H9 (cell line): ENCODE results near the gene TLR6. TPM values are rescaled to one million over a fixed set of nuclear protein-coding genes. Genes with fewer than 3 reads are reported as not detected.

ENCODE experiments used
- DNase-seq: peaks from one replicate; pipeline ENCODE4 v3.0.0-alpha.2; 2017
- H2AFZ ChIP-seq: one replicate; pipeline ENCODE4 v1.6.1; 2013; ENCODE audit warnings: mild to moderate bottlenecking, low read length, control low read depth, moderate library complexity
- H2AK5ac ChIP-seq: 2 replicates; pipeline ENCODE4 v1.6.1; 2013; ENCODE audit warnings: low read length, control low read depth, mixed read lengths; ENCODE audit not compliant: insufficient read length
- H2BK120ac ChIP-seq: one replicate; pipeline ENCODE4 v1.6.1; 2013; ENCODE audit warnings: low read depth, mild to moderate bottlenecking, low read length, control low read depth, inconsistent platforms; ENCODE audit not compliant: poor library complexity, severe bottlenecking
- H2BK12ac ChIP-seq: 2 replicates; pipeline ENCODE4 v1.6.1; 2013; ENCODE audit warnings: low read length, control low read depth, mixed read lengths, low read depth; ENCODE audit not compliant: insufficient read length
- H2BK15ac ChIP-seq: 2 replicates; pipeline ENCODE4 v1.6.1; 2013; ENCODE audit warnings: low read depth, low read length, control low read depth
- H2BK20ac ChIP-seq: one replicate; pipeline ENCODE4 v1.6.1; 2013; ENCODE audit warnings: low read depth, mild to moderate bottlenecking, low read length, control low read depth, inconsistent platforms; ENCODE audit not compliant: poor library complexity, severe bottlenecking
- H2BK5ac ChIP-seq: 2 replicates; pipeline ENCODE4 v1.6.1; 2013; ENCODE audit warnings: low read length, control low read depth, mixed read lengths; ENCODE audit not compliant: insufficient read length
- H3K14ac ChIP-seq: 2 replicates; pipeline ENCODE4 v1.6.1; 2013; ENCODE audit warnings: low read length, control low read depth; ENCODE audit not compliant: insufficient read depth
- H3K18ac ChIP-seq: 2 replicates; pipeline ENCODE4 v1.6.1; 2013; ENCODE audit warnings: low read depth, mild to moderate bottlenecking, mixed read lengths, low read length, control low read depth; ENCODE audit not compliant: insufficient read length
- H3K23ac ChIP-seq: 2 replicates; pipeline ENCODE4 v1.6.1; 2013; ENCODE audit warnings: low read length, control low read depth, mixed read lengths, low read depth; ENCODE audit not compliant: insufficient read length
- H3K23me2 ChIP-seq: 2 replicates; pipeline ENCODE4 v1.6.1; 2013; ENCODE audit warnings: low read depth, mild to moderate bottlenecking, mixed read lengths, low read length, control low read depth; ENCODE audit not compliant: insufficient read length, poor library complexity, severe bottlenecking
- H3K27ac ChIP-seq: 2 replicates; pipeline ENCODE4 v1.5.1; 2013; ENCODE audit warnings: low read length, control low read depth, mixed read lengths, low read depth; ENCODE audit not compliant: insufficient read length
- H3K27me3 ChIP-seq: 2 replicates; pipeline ENCODE4 v1.6.1; 2013; ENCODE audit warnings: low read length, control low read depth, inconsistent platforms; ENCODE audit not compliant: insufficient read depth
- H3K4ac ChIP-seq: 2 replicates; pipeline ENCODE4 v1.6.1; 2013; ENCODE audit warnings: low read depth, mild to moderate bottlenecking, control low read depth, inconsistent platforms, low read length, moderate library complexity
- H3K4me1 ChIP-seq: 2 replicates; pipeline ENCODE4 v1.6.1; 2013; ENCODE audit warnings: low read length, control low read depth, inconsistent platforms; ENCODE audit not compliant: insufficient read depth
- H3K4me2 ChIP-seq: 2 replicates; pipeline ENCODE4 v1.6.1; 2013; ENCODE audit warnings: low read length, control low read depth, mixed read lengths; ENCODE audit not compliant: insufficient read length, insufficient read depth
- H3K56ac ChIP-seq: 2 replicates; pipeline ENCODE4 v1.6.1; 2013; ENCODE audit warnings: low read depth, mild to moderate bottlenecking, mixed read lengths, low read length, control low read depth; ENCODE audit not compliant: insufficient read length
- H3K79me1 ChIP-seq: 2 replicates; pipeline ENCODE4 v1.6.1; 2013; ENCODE audit warnings: low read depth, mild to moderate bottlenecking, moderate library complexity, low read length, control low read depth, inconsistent platforms; ENCODE audit not compliant: insufficient read depth, poor library complexity, severe bottlenecking
- H3K79me2 ChIP-seq: 2 replicates; pipeline ENCODE4 v1.6.1; 2013; ENCODE audit warnings: low read length, control low read depth, inconsistent platforms; ENCODE audit not compliant: insufficient read depth
- H3K9ac ChIP-seq: 2 replicates; pipeline ENCODE4 v1.6.1; 2013; ENCODE audit warnings: low read length, control low read depth, mixed read lengths; ENCODE audit not compliant: insufficient read length; ENCODE audit errors: extremely low read depth
- H3K9me3 ChIP-seq: one replicate; pipeline ENCODE4 v1.6.1; 2013; ENCODE audit warnings: low read depth, low read length, inconsistent platforms; ENCODE audit not compliant: control insufficient read depth
- H3T11ph ChIP-seq: one replicate; pipeline ENCODE4 v1.6.1; 2013; ENCODE audit warnings: mild to moderate bottlenecking, low read length, control low read depth, inconsistent platforms
- H4K20me1 ChIP-seq: one replicate; pipeline ENCODE4 v1.6.1; 2013; ENCODE audit not compliant: control insufficient read depth, insufficient read length, insufficient read depth
- H4K5ac ChIP-seq: 2 replicates; pipeline ENCODE4 v1.6.1; 2013; ENCODE audit warnings: low read depth, mild to moderate bottlenecking, mixed read lengths, low read length, control low read depth; ENCODE audit not compliant: insufficient read length
- H4K8ac ChIP-seq: replicated peaks from 2 replicates; pipeline ENCODE4 v1.6.1; 2013; ENCODE audit warnings: low read length, control low read depth, mixed read lengths, low read depth; ENCODE audit not compliant: insufficient read length
- H4K91ac ChIP-seq: 2 replicates; pipeline ENCODE4 v1.6.1; 2013; ENCODE audit warnings: low read depth, mild to moderate bottlenecking, moderate library complexity, mixed read lengths, low read length, control low read depth; ENCODE audit not compliant: insufficient read length
- H3K27ac Mint-ChIP-seq, 3 experiments: 2 replicates in 2 of 3; 3 replicates in 1 of 3; pipeline ENCODE4 v1.8.0; 2020 to 2021; ENCODE audit warnings: mixed read lengths in 3 of 3, mild to moderate bottlenecking in 1 of 3, moderate library complexity in 1 of 3
- H3K27me3 Mint-ChIP-seq: 2 replicates; pipeline ENCODE4 v1.8.0; 2021; ENCODE audit warnings: low read depth, mild to moderate bottlenecking, moderate library complexity, mixed read lengths
- H3K36me3 Mint-ChIP-seq, 3 experiments: 2 replicates in 2 of 3; 3 replicates in 1 of 3; pipeline ENCODE4 v1.8.0; 2020 to 2021; ENCODE audit warnings: low read depth in 3 of 3, mixed read lengths in 3 of 3; ENCODE audit not compliant: insufficient read depth in 1 of 3
- H3K4me1 Mint-ChIP-seq, 2 experiments: 2 replicates each; pipeline ENCODE4 v1.8.0; 2020; ENCODE audit warnings: mixed read lengths in 2 of 2
- H3K4me3 Mint-ChIP-seq, 2 experiments: 2 replicates in 1 of 2; 3 replicates in 1 of 2; pipeline ENCODE4 v1.8.0; 2020 to 2021; ENCODE audit warnings: mild to moderate bottlenecking in 2 of 2, mixed read lengths in 2 of 2, moderate library complexity in 1 of 2
- H3K9me3 Mint-ChIP-seq, 2 experiments: 2 replicates in 1 of 2; 3 replicates in 1 of 2; pipeline ENCODE4 v1.8.0; 2020; ENCODE audit warnings: mild to moderate bottlenecking in 2 of 2, mixed read lengths in 2 of 2, moderate library complexity in 1 of 2
- WGBS: extraction: QIAGEN DNeasy Blood & Tissue Kit; methylation state at CpG from one replicate; pipeline ENCODE4 v1.1.7; 2013; ENCODE audit warnings: missing lambda C conversion rate, low lambda C conversion rate, mixed read lengths; ENCODE audit not compliant: insufficient read length; ENCODE audit errors: extremely low coverage; 5-methylcytosine and 5-hydroxymethylcytosine counted together
- total RNA-seq: library from RNA; stranded (reverse); gene quantifications from 2 replicates; pipeline ENCODE4 v1.2.1, GENCODE V29; 2021
- TF ChIP-seq, protein P1 (sequence below): fragments of 200-600 bp; sonication (generic); conservative IDR thresholded peaks from 3 replicates; pipeline ENCODE4 v1.8.0; 2021; ENCODE audit warnings: antibody characterized with exemption, mild to moderate bottlenecking

Gene TLR6
- total RNA-seq, 1 experiment from 2014 or later = 0.11 TPM

DNA sequence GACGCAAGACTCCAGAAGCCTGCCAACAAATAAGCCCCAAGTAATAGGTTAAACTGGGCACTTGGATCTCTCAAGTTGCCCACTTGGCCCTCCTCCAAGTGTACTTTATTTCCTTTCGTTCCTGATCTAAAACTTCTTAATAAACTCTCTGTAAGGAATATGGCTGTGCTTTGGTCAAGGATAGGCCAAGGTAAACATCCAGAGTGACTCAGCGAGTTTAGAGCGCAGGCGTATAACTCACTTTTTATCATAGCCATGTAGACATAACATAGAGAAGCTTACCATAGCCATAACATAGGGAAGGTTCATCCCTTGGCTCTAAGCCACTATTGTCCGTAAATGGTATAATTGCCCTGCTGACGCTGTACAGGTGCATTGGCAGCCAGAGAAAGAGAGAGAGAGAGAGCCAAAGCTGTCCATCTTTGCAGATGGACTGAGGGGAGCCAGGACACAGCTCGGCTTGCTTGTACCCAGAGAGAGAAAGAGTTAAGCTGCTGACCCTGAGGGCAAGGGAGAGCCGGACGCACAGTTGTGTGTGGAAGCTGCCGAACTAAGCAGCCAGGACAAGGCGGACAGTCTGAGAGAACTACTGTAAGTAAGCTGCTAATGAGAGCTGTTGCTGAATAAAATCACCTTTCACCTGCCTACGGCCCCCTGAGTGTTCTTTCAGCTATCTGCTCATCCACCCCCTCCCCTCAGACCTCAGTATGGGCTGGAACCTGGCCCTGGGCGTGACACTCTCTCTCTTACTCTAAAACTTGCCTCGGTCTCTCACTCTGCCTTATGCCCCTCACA, 53.9 kb downstream of the TLR6 start:
- Histone ChIP-seq H3K79me1 (no peaks in the 10 kb centered on the region), H3K18ac (no peak overlapping the region), H3K14ac (no peak overlapping the region), H3K9me3 (peaks cover 12% of the 10 kb centered on the region), H3K4ac (no peak overlapping the region), H2BK15ac (no peak overlapping the region), H2BK12ac (no peak overlapping the region), H3K27ac (no peak overlapping the region), H3K56ac (no peak overlapping the region), H2BK120ac (no peak overlapping the region), H3K23me2 (no peaks in the 10 kb centered on the region), H3K4me1 (no peaks in the 10 kb centered on the region), H3K9ac (no peak overlapping the region), H3K27me3 (no peaks in the 10 kb centered on the region), H4K8ac (no peak overlapping the region), H3K23ac (no peak overlapping the region), H3K4me2 (no peak overlapping the region), H4K20me1 (no peaks in the 10 kb centered on the region), H4K91ac (no peak overlapping the region), H2AK5ac (no peak overlapping the region), H2BK20ac (no peak overlapping the region), H3K79me2 (no peaks in the 10 kb centered on the region), H4K5ac (no peak overlapping the region), H2AFZ (no peak overlapping the region), H2BK5ac (no peak overlapping the region), H3T11ph (no peak overlapping the region)
- Mint-ChIP-seq H3K27ac (no peak overlapping the region), H3K4me3 (no peak overlapping the region), H3K36me3 (peaks cover 13 to 29% (median 17%) of the 10 kb centered on the region in 3 experiments), H3K27me3 (peaks cover 2% of the 10 kb centered on the region), H3K4me1 (no peaks in the 10 kb centered on the region), H3K9me3 (peaks cover 31 to 50% of the 10 kb centered on the region in 2 experiments)
- no CpG with 5 or more reads among the region's 15 CpGs for WGBS
- DNase-seq = no peak
- TF ChIP-seq, protein P1, sequence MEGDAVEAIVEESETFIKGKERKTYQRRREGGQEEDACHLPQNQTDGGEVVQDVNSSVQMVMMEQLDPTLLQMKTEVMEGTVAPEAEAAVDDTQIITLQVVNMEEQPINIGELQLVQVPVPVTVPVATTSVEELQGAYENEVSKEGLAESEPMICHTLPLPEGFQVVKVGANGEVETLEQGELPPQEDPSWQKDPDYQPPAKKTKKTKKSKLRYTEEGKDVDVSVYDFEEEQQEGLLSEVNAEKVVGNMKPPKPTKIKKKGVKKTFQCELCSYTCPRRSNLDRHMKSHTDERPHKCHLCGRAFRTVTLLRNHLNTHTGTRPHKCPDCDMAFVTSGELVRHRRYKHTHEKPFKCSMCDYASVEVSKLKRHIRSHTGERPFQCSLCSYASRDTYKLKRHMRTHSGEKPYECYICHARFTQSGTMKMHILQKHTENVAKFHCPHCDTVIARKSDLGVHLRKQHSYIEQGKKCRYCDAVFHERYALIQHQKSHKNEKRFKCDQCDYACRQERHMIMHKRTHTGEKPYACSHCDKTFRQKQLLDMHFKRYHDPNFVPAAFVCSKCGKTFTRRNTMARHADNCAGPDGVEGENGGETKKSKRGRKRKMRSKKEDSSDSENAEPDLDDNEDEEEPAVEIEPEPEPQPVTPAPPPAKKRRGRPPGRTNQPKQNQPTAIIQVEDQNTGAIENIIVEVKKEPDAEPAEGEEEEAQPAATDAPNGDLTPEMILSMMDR = no peak
